NCI-H510A (cell line): ENCODE data around the gene CD33.

Experiments
- DNase-seq: peaks from one replicate; lab custom pipeline; 2025; lab: John Stamatoyannopoulos, UW

Gene CD33

GRCh38 chr19:51259348-51260245 lies 34.7 kb downstream of the CD33 start:
- no peak for DNase-seq

GRCh38 chr19:51263808-51264207 lies 38.9 kb downstream of the CD33 start:
- no peak for DNase-seq

GRCh38 chr19:51271067-51271466 lies 46.2 kb downstream of the CD33 start:
- no peak for DNase-seq

GRCh38 chr19:51272183-51272810 lies 47.4 kb downstream of the CD33 start:
- DNase-seq, result no peak

- DNase-seq, result no peak
Observed at GRCh38 chr19:51274049-51274770, 49.3 kb downstream of the CD33 start.

- DNase-seq, result no peak
Observed at GRCh38 chr19:51277112-51277511, 52.2 kb downstream of the CD33 start.

- no peak for DNase-seq
Observed at GRCh38 chr19:51282335-51282734, 57.5 kb downstream of the CD33 start.

GRCh38 chr19:51285682-51286081 lies 60.8 kb downstream of the CD33 start:
- DNase-seq, result no peak
